HepG2 (cell line): ENCODE results near the gene B4GALT3. TPM values are rescaled to one million over a fixed set of nuclear protein-coding genes. Genes with fewer than 3 reads are reported as not detected.

Source experiments
- ASH2L ChIP-seq: fragments of 300-600, 200-600 bp; sonication (generic); IDR thresholded peaks from 2 replicates; pipeline ENCODE4 v1.7.0; 2017; ENCODE audit warnings: low read depth, mild to moderate bottlenecking, moderate library complexity, mixed read lengths, low read length; ENCODE audit not compliant: insufficient read length
- FOSL2 ChIP-seq: sonication (generic); formaldehyde crosslinking; IDR thresholded peaks from 2 replicates; pipeline ENCODE4 v1.4.0; 2020; ENCODE audit warnings: missing genetic modification reagents
- HHEX ChIP-seq: IDR thresholded peaks from 2 replicates; pipeline ENCODE4 v1.6.1; 2016; ENCODE audit warnings: control low read depth
- KDM6A ChIP-seq: IDR thresholded peaks from 2 replicates; pipeline ENCODE4 v1.6.1; 2016; ENCODE audit warnings: low read depth
- MXD1 ChIP-seq: sonication (generic); formaldehyde crosslinking; IDR thresholded peaks from 2 replicates; pipeline ENCODE4 v1.4.0; 2020; ENCODE audit warnings: mild to moderate bottlenecking, missing genetic modification reagents
- MYPOP ChIP-seq: sonication (generic); formaldehyde crosslinking; IDR thresholded peaks from 2 replicates; pipeline ENCODE4 v1.8.1; 2023; ENCODE audit warnings: mild to moderate bottlenecking, moderate library complexity, missing genetic modification reagents
- NAIF1 ChIP-seq: sonication (generic); formaldehyde crosslinking; IDR thresholded peaks from 2 replicates; pipeline ENCODE4 v1.5.0; 2020; ENCODE audit warnings: mild to moderate bottlenecking, missing genetic modification reagents, borderline replicate concordance
- NCOA2 ChIP-seq: sonication (generic); formaldehyde crosslinking; IDR thresholded peaks from 2 replicates; pipeline ENCODE4 v1.8.0; 2022; ENCODE audit warnings: inconsistent platforms
- NONO ChIP-seq, 2 experiments: fragments of 450-650 bp in 1 of 2; sonication (generic) in 1 of 2; formaldehyde crosslinking in 1 of 2; IDR thresholded peaks in 1 of 2; conservative IDR thresholded peaks in 1 of 2; 2 replicates each; pipeline versions ENCODE4 v1.6.1 to v1.8.0; 2017 to 2022; ENCODE audit warnings: mild to moderate bottlenecking in 1 of 2, missing genetic modification reagents in 1 of 2, moderate library complexity in 1 of 2
- POLR2G ChIP-seq: fragments of 200-400 bp; formaldehyde crosslinking; IDR thresholded peaks from 2 replicates; pipeline ENCODE4 v1.6.1; 2018; ENCODE audit warnings: mild to moderate bottlenecking, low read depth, low read length, moderate library complexity
- SUZ12 ChIP-seq: fragments of 150-350 bp; IDR thresholded peaks from 2 replicates; pipeline ENCODE4 v1.6.1; 2014; ENCODE audit warnings: low read depth, low read length
- TBL1XR1 ChIP-seq: fragments of 150-350 bp; IDR thresholded peaks from 2 replicates; pipeline ENCODE4 v1.6.1; 2014; ENCODE audit warnings: borderline replicate concordance, low read length; ENCODE audit not compliant: partially characterized antibody
- TFAP4 ChIP-seq: sonication (generic); IDR thresholded peaks from 2 replicates; pipeline ENCODE4 v1.6.1; 2016; ENCODE audit warnings: low read depth, borderline replicate concordance
- TSC22D2 ChIP-seq: sonication (generic); formaldehyde crosslinking; IDR thresholded peaks from 2 replicates; pipeline ENCODE4 v1.5.1; 2020; ENCODE audit warnings: missing genetic modification reagents, mild to moderate bottlenecking, borderline replicate concordance
- ZBTB38 ChIP-seq: sonication (generic); formaldehyde crosslinking; IDR thresholded peaks from 2 replicates; pipeline ENCODE4 v1.5.1; 2020; ENCODE audit warnings: mild to moderate bottlenecking, missing genetic modification reagents
- ZNF232 ChIP-seq: sonication (generic); formaldehyde crosslinking; IDR thresholded peaks from 2 replicates; pipeline ENCODE4 v1.4.0; 2020; ENCODE audit warnings: missing genetic modification reagents, borderline replicate concordance
- ZNF792 ChIP-seq: IDR thresholded peaks from 2 replicates; pipeline ENCODE4 v1.6.1; 2016
- polyA plus RNA-seq, 8 experiments: library from polyadenylated mRNA; depleted of rRNA in 3 of 8; stranded (reverse) in 7 of 8; unstranded in 1 of 8; fragments of >200 nt; fragmentation: Illumina TruSeq in 4 of 8; extraction: Trizol in 4 of 8; gene quantifications; 2 replicates each; pipeline versions ENCODE4 v1.2.1 to v1.2.3, GENCODE V29; 2011 to 2016; ENCODE audit warnings: low read depth in 4 of 8, missing spikeins in 1 of 8, mixed read lengths in 1 of 8; ENCODE audit not compliant: insufficient read depth in 1 of 8
- total RNA-seq, 5 experiments: library from RNA; depleted of rRNA; stranded (reverse); fragments of >200 nt; fragmentation: Illumina TruSeq; extraction: Trizol; gene quantifications; 2 replicates each; pipeline ENCODE4 v1.2.3, GENCODE V29; 2016; ENCODE audit warnings: low read depth in 1 of 5
- TF ChIP-seq, protein P1 (sequence below): sonication (generic); formaldehyde crosslinking; IDR thresholded peaks from 2 replicates; pipeline ENCODE4 v1.4.0; 2020; ENCODE audit warnings: low read depth, mild to moderate bottlenecking, missing genetic modification reagents
- TF ChIP-seq, protein P2 (sequence below): sonication (generic); formaldehyde crosslinking; IDR thresholded peaks from 2 replicates; pipeline ENCODE4 v1.5.1; 2020; ENCODE audit warnings: mild to moderate bottlenecking, missing genetic modification reagents, borderline replicate concordance

The B4GALT3 gene
- total and polyA plus RNA-seq, 2 of the 13 experiments (the other 11 are each of a cell fraction or from before 2014, with no cell fraction given): 35.6 to 40.4 TPM

GRCh38 chr1:161223805-161224694 lies 46.7 kb upstream of the B4GALT3 start (continued):
- TF ChIP-seq ZNF232 (CRISPR knock-in tag) (peak; percentile 78; the same call in 1 of the 2 replicates), NONO (IDR thresholded peaks at IDR 0.05) (no peak), NONO (CRISPR knock-in tag; conservative IDR thresholded peaks at IDR 0.05) (no peak; the same call in none of the 2 replicates), KDM6A (CRISPR knock-in tag) (peak; percentile 91), POLR2G (peak; percentile 57; the same call in 1 of the 2 replicates), HHEX (CRISPR knock-in tag) (peak; percentile 87), NCOA2 (CRISPR knock-in tag) (peak; percentile 97), MYPOP (CRISPR knock-in tag) (no peak), FOSL2 (CRISPR knock-in tag) (peak; percentile 91), ZBTB38 (CRISPR knock-in tag) (no peak), MXD1 (CRISPR knock-in tag) (no peak), TFAP4 (peak; percentile 81), ASH2L (peak; percentile 93), NAIF1 (CRISPR knock-in tag) (0 out of 2 replicates have a peak, but pooled peaks have one; percentile 45), TBL1XR1 (peak; percentile 79), SUZ12 (no peak), TSC22D2 (CRISPR knock-in tag) (0 out of 2 replicates have a peak, but pooled peaks have one; percentile 72), ZNF792 (CRISPR knock-in tag) (no peak; the same call in 1 of the 2 replicates)
- TF ChIP-seq, protein P1, sequence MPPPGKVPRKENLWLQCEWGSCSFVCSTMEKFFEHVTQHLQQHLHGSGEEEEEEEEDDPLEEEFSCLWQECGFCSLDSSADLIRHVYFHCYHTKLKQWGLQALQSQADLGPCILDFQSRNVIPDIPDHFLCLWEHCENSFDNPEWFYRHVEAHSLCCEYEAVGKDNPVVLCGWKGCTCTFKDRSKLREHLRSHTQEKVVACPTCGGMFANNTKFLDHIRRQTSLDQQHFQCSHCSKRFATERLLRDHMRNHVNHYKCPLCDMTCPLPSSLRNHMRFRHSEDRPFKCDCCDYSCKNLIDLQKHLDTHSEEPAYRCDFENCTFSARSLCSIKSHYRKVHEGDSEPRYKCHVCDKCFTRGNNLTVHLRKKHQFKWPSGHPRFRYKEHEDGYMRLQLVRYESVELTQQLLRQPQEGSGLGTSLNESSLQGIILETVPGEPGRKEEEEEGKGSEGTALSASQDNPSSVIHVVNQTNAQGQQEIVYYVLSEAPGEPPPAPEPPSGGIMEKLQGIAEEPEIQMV (CRISPR knock-in tag): 0 out of 2 replicates have a peak, but pooled peaks have one; percentile 9
- TF ChIP-seq, protein P2, sequence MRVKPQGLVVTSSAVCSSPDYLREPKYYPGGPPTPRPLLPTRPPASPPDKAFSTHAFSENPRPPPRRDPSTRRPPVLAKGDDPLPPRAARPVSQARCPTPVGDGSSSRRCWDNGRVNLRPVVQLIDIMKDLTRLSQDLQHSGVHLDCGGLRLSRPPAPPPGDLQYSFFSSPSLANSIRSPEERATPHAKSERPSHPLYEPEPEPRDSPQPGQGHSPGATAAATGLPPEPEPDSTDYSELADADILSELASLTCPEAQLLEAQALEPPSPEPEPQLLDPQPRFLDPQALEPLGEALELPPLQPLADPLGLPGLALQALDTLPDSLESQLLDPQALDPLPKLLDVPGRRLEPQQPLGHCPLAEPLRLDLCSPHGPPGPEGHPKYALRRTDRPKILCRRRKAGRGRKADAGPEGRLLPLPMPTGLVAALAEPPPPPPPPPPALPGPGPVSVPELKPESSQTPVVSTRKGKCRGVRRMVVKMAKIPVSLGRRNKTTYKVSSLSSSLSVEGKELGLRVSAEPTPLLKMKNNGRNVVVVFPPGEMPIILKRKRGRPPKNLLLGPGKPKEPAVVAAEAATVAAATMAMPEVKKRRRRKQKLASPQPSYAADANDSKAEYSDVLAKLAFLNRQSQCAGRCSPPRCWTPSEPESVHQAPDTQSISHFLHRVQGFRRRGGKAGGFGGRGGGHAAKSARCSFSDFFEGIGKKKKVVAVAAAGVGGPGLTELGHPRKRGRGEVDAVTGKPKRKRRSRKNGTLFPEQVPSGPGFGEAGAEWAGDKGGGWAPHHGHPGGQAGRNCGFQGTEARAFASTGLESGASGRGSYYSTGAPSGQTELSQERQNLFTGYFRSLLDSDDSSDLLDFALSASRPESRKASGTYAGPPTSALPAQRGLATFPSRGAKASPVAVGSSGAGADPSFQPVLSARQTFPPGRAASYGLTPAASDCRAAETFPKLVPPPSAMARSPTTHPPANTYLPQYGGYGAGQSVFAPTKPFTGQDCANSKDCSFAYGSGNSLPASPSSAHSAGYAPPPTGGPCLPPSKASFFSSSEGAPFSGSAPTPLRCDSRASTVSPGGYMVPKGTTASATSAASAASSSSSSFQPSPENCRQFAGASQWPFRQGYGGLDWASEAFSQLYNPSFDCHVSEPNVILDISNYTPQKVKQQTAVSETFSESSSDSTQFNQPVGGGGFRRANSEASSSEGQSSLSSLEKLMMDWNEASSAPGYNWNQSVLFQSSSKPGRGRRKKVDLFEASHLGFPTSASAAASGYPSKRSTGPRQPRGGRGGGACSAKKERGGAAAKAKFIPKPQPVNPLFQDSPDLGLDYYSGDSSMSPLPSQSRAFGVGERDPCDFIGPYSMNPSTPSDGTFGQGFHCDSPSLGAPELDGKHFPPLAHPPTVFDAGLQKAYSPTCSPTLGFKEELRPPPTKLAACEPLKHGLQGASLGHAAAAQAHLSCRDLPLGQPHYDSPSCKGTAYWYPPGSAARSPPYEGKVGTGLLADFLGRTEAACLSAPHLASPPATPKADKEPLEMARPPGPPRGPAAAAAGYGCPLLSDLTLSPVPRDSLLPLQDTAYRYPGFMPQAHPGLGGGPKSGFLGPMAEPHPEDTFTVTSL (CRISPR knock-in tag): peak; percentile 42; the same call in 1 of the 2 replicates
